22Rv1 (cell line): ENCODE data around the gene ZBTB7C.

Source experiments
- ZFX ChIP-seq: fragments of 450-650 bp; IDR thresholded peaks from 2 replicates; pipeline ENCODE4 v1.6.1; 2017; ENCODE audit warnings: antibody characterized with exemption, borderline replicate concordance
- TF ChIP-seq, protein P1 (sequence below): fragments of 450-650 bp; IDR thresholded peaks from 2 replicates; pipeline ENCODE4 v1.5.1; 2017; ENCODE audit warnings: mild to moderate bottlenecking

GRCh38 chr18:48110797-48111196 is 298.4 kb downstream of the ZBTB7C start:
- TF ChIP-seq, protein P1, sequence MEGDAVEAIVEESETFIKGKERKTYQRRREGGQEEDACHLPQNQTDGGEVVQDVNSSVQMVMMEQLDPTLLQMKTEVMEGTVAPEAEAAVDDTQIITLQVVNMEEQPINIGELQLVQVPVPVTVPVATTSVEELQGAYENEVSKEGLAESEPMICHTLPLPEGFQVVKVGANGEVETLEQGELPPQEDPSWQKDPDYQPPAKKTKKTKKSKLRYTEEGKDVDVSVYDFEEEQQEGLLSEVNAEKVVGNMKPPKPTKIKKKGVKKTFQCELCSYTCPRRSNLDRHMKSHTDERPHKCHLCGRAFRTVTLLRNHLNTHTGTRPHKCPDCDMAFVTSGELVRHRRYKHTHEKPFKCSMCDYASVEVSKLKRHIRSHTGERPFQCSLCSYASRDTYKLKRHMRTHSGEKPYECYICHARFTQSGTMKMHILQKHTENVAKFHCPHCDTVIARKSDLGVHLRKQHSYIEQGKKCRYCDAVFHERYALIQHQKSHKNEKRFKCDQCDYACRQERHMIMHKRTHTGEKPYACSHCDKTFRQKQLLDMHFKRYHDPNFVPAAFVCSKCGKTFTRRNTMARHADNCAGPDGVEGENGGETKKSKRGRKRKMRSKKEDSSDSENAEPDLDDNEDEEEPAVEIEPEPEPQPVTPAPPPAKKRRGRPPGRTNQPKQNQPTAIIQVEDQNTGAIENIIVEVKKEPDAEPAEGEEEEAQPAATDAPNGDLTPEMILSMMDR = no peak
- no peak for TF ChIP-seq ZFX
